Caco-2 (cell line): ENCODE results near the gene SLC2A4RG. TPM values are rescaled to one million over a fixed set of nuclear protein-coding genes. Genes with fewer than 3 reads are reported as not detected.

ENCODE experiments used
- BruUV-seq: library from RNA; stranded (reverse); fragments of 400-500 nt; replicated peaks from 2 replicates; lab custom pipeline; 2021; lab: Mats Ljungman, UMichigan
- CTCF ChIA-PET: fragments of 300-600 bp; sonication (Branson Sonifier 250); formaldehyde crosslinking; loops from one replicate; lab custom pipeline; 2022; ENCODE audit warnings: antibody characterized with exemption; lab: Charles Lee
- POLR2A ChIA-PET: fragments of 300-600 bp; sonication (Branson Sonifier 250); formaldehyde crosslinking; loops from one replicate; lab custom pipeline; 2022; ENCODE audit warnings: antibody characterized with exemption; lab: Charles Lee
- DNase-seq, 2 experiments: peaks; one replicate each; pipeline versions ENCODE4 v3.0.0 to v3.0.0-alpha.2; 2020 to 2022
- H3K27me3 ChIP-seq: replicated peaks from 2 replicates; pipeline ENCODE4 v1.6.0; 2011; ENCODE audit warnings: low read length; ENCODE audit not compliant: control insufficient read depth, insufficient read depth
- H3K36me3 ChIP-seq: 2 replicates; pipeline ENCODE4 v1.5.1; 2011; ENCODE audit warnings: low read length; ENCODE audit not compliant: control insufficient read depth, insufficient read depth
- H3K4me1 ChIP-seq: fragments of 250-450 bp; sonication (Bioruptor Pico); 2 replicates; pipeline ENCODE4 v1.5.1; 2020; ENCODE audit warnings: mild to moderate bottlenecking
- H3K4me3 ChIP-seq: 2 replicates; pipeline ENCODE4 v1.5.1; 2011; ENCODE audit warnings: low read depth, mild to moderate bottlenecking, control low read depth, low read length
- H3K9me3 ChIP-seq: fragments of 250-450 bp; sonication (Bioruptor Pico); 2 replicates; pipeline ENCODE4 v1.5.1; 2020; ENCODE audit warnings: mild to moderate bottlenecking, moderate library complexity
- H3K27ac Mint-ChIP-seq: one replicate; pipeline ENCODE4 v1.8.0; 2022; ENCODE audit warnings: mixed read lengths; ENCODE audit not compliant: unreplicated experiment
- H3K27me3 Mint-ChIP-seq: one replicate; pipeline ENCODE4 v1.8.0; 2022; ENCODE audit warnings: mixed read lengths; ENCODE audit not compliant: insufficient read depth, unreplicated experiment
- H3K36me3 Mint-ChIP-seq: one replicate; pipeline ENCODE4 v1.8.0; 2022; ENCODE audit warnings: mild to moderate bottlenecking, mixed read lengths; ENCODE audit not compliant: insufficient read depth, unreplicated experiment
- H3K4me1 Mint-ChIP-seq: one replicate; pipeline ENCODE4 v1.8.0; 2022; ENCODE audit warnings: low read depth, mixed read lengths; ENCODE audit not compliant: unreplicated experiment
- H3K4me3 Mint-ChIP-seq: one replicate; pipeline ENCODE4 v1.8.0; 2022; ENCODE audit warnings: mild to moderate bottlenecking, moderate library complexity, mixed read lengths; ENCODE audit not compliant: unreplicated experiment
- H3K9me3 Mint-ChIP-seq: one replicate; pipeline ENCODE4 v1.8.0; 2022; ENCODE audit warnings: mixed read lengths; ENCODE audit not compliant: unreplicated experiment
- CTCF ChIP-seq, 2 experiments: fragments of 200-600 bp in 1 of 2; IDR thresholded peaks; 1 replicate in 1 of 2; 2 replicates in 1 of 2; pipeline versions ENCODE4 v1.5.1 to v1.8.0; 2011 to 2022; ENCODE audit warnings: antibody characterized with exemption in 1 of 2, control low read depth in 1 of 2, inconsistent platforms in 1 of 2, low read depth in 1 of 2, low read length in 1 of 2, mild to moderate bottlenecking in 1 of 2, moderate library complexity in 1 of 2; ENCODE audit not compliant: insufficient read depth in 1 of 2, severe bottlenecking in 1 of 2, unreplicated experiment in 1 of 2
- intact Hi-C: fragments of 100-400 bp; cut with micrococcal nuclease; formaldehyde crosslinking; loops from one replicate; pipeline ENCODE4 v1.10.0; 2022; ENCODE audit not compliant: unreplicated experiment
- total RNA-seq: library from RNA; stranded (reverse); gene quantifications from 2 replicates; pipeline ENCODE4 v1.2.3, GENCODE V29; 2022

Gene SLC2A4RG
- total RNA-seq, 1 experiment from 2014 or later, result 234 TPM

GRCh38 chr20:63755933-63756647 lies 16.5 kb downstream of the SLC2A4RG start:
- ChIA-PET POLR2A (no interaction called here), CTCF (no interaction called here)
- Histone ChIP-seq H3K4me1 (no peaks in the 10 kb centered on the region; the same call in 1 of the 2 replicates), H3K9me3 (peaks cover 4% of the 10 kb centered on the region; the same call in 1 of the 2 replicates), H3K36me3 (no peaks in the 10 kb centered on the region), H3K4me3 (no peak overlapping the region), H3K27me3 (no peaks in the 10 kb centered on the region)
- no peaks in the 10 kb centered on the region for H3K4me1 Mint-ChIP-seq
- intact Hi-C loops, result no loop called here
- DNase-seq, result no peak
- no TSS peak for BruUV-seq
- H3K9me3 Mint-ChIP-seq, result no peaks in the 10 kb centered on the region
- H3K36me3 Mint-ChIP-seq, result no peaks in the 10 kb centered on the region
- no peak for TF ChIP-seq CTCF (IDR thresholded peaks at IDR 0.05; ENCODE audit: insufficient read depth in 1 of 2, low read depth in 1 of 2, low read length in 1 of 2, severe bottlenecking in 1 of 2, unreplicated experiment in 1 of 2)
- H3K27me3 Mint-ChIP-seq, result no peaks in the 10 kb centered on the region
- H3K4me3 Mint-ChIP-seq, result no peak overlapping the region
- peak overlapping the region; percentile 43 for H3K27ac Mint-ChIP-seq

- no TSS peak for BruUV-seq
- CTCF ChIA-PET, result no interaction called here
- Mint-ChIP-seq H3K27me3 (no peaks in the 10 kb centered on the region), H3K9me3 (no peaks in the 10 kb centered on the region), H3K27ac (no peak overlapping the region), H3K4me1 (no peaks in the 10 kb centered on the region), H3K4me3 (no peak overlapping the region), H3K36me3 (no peaks in the 10 kb centered on the region)
- H3K9me3 ChIP-seq, result peaks cover 4% of the 10 kb centered on the region; the same call in 1 of the 2 replicates
- intact Hi-C loops, result no loop called here
- POLR2A ChIA-PET, result no interaction called here
- no peaks in the 10 kb centered on the region for H3K27me3 ChIP-seq
- no peak overlapping the region for H3K4me3 ChIP-seq
- DNase-seq, result no peak
- no peaks in the 10 kb centered on the region; the same call in 1 of the 2 replicates for H3K4me1 ChIP-seq
- no peaks in the 10 kb centered on the region for H3K36me3 ChIP-seq
- TF ChIP-seq CTCF (IDR thresholded peaks at IDR 0.05; ENCODE audit: insufficient read depth in 1 of 2, low read depth in 1 of 2, low read length in 1 of 2, severe bottlenecking in 1 of 2, unreplicated experiment in 1 of 2), result no peak
Observed at GRCh38 chr20:63756648-63756991, 17.0 kb downstream of the SLC2A4RG start.

- no peaks in the 10 kb centered on the region for H3K36me3 ChIP-seq
- no peak overlapping the region for H3K4me3 ChIP-seq
- ChIA-PET POLR2A (no interaction called here), CTCF (interaction anchor here (0.5 kb wide), 1 partner anchor 76 kb away, joined by 3 read pairs; no protein-coding TSS in a partner anchor)
- H3K27ac Mint-ChIP-seq, result no peak overlapping the region
- intact Hi-C loops, result no loop called here
- BruUV-seq, result no TSS peak
- H3K27me3 ChIP-seq, result no peaks in the 10 kb centered on the region
- no peak for TF ChIP-seq CTCF (IDR thresholded peaks at IDR 0.05; ENCODE audit: insufficient read depth in 1 of 2, low read depth in 1 of 2, low read length in 1 of 2, severe bottlenecking in 1 of 2, unreplicated experiment in 1 of 2)
- H3K9me3 Mint-ChIP-seq, result no peaks in the 10 kb centered on the region
- no peak for DNase-seq
- H3K4me3 Mint-ChIP-seq, result no peak overlapping the region
- H3K27me3 Mint-ChIP-seq, result no peaks in the 10 kb centered on the region
- H3K4me1 ChIP-seq, result no peaks in the 10 kb centered on the region; the same call in 1 of the 2 replicates
- no peaks in the 10 kb centered on the region for H3K36me3 Mint-ChIP-seq
- H3K9me3 ChIP-seq, result peaks cover 4% of the 10 kb centered on the region; the same call in 1 of the 2 replicates
- H3K4me1 Mint-ChIP-seq, result no peaks in the 10 kb centered on the region
Observed at GRCh38 chr20:63758152-63758551, 18.6 kb downstream of the SLC2A4RG start.
